Endothelial cell of umbilical vein (primary cell): ENCODE results near the gene PTPN2. TPM values are rescaled to one million over a fixed set of nuclear protein-coding genes. Genes with fewer than 3 reads are reported as not detected.

Experiments
- BruUV-seq: library from RNA; stranded (reverse); fragments of 400-500 nt; replicated peaks from 2 replicates; lab custom pipeline; 2021; lab: Mats Ljungman, UMichigan
- CTCF ChIA-PET: fragments of 300-600, 350-600 bp; sonication (Branson Sonifier 250); formaldehyde crosslinking; loops from one replicate; lab custom pipeline; 2021; ENCODE audit warnings: antibody characterized with exemption, inconsistent platforms; lab: Charles Lee
- POLR2A ChIA-PET: fragments of 300-600, 350-600 bp; sonication (Branson Sonifier 250); formaldehyde crosslinking; loops from one replicate; lab custom pipeline; 2021; ENCODE audit warnings: antibody characterized with exemption, inconsistent platforms; lab: Charles Lee
- DNase-seq: peaks from one replicate; pipeline ENCODE4 v3.0.0-alpha.2; 2011; ENCODE audit warnings: low read depth, low spot score
- FAIRE-seq: peaks from 2 replicates; lab custom pipeline; 2011; peaks lifted over from hg19 to GRCh38; lab: Jason Lieb, UNC
- H2AFZ ChIP-seq: 2 replicates; pipeline ENCODE4 v1.6.0; 2012; ENCODE audit warnings: low read depth, low read length, control low read depth, inconsistent platforms
- H3K27ac ChIP-seq: 2 replicates; pipeline ENCODE4 v1.5.1; 2011; ENCODE audit warnings: low read depth, mild to moderate bottlenecking, control low read depth, low read length, moderate library complexity; ENCODE audit not compliant: insufficient read depth
- H3K27me3 ChIP-seq, 2 experiments: 2 replicates each; pipeline versions ENCODE4 v1.6.0 to v1.6.1; 2011; ENCODE audit warnings: low read length in 2 of 2, mixed read lengths in 1 of 2; ENCODE audit not compliant: control insufficient read depth in 2 of 2, insufficient read depth in 2 of 2
- H3K36me3 ChIP-seq, 2 experiments: 2 replicates in 1 of 2; 3 replicates in 1 of 2; pipeline ENCODE4 v1.5.1; 2011; ENCODE audit warnings: low read length in 2 of 2, mild to moderate bottlenecking in 1 of 2, moderate library complexity in 1 of 2; ENCODE audit not compliant: control insufficient read depth in 2 of 2, insufficient read depth in 2 of 2; ENCODE audit errors: extremely low read depth in 1 of 2
- H3K4me1 ChIP-seq: 3 replicates; pipeline ENCODE4 v1.5.1; 2011; ENCODE audit warnings: mild to moderate bottlenecking, low read length; ENCODE audit not compliant: control insufficient read depth, insufficient read depth; ENCODE audit errors: extremely low read depth
- H3K4me2 ChIP-seq: 2 replicates; pipeline ENCODE4 v1.6.1; 2011; ENCODE audit warnings: low read length, control low read depth, mixed read lengths; ENCODE audit not compliant: insufficient read depth
- H3K4me3 ChIP-seq, 3 experiments: fragments of 200-600 bp in 1 of 3; sonication (generic), shearing (Covaris generic) in 1 of 3; replicated peaks in 1 of 3; 2 replicates each; pipeline ENCODE4 v1.5.1; 2011 to 2016; ENCODE audit warnings: control low read depth in 3 of 3, low read length in 3 of 3, mild to moderate bottlenecking in 2 of 3, inconsistent platforms in 1 of 3, low read depth in 1 of 3, moderate library complexity in 1 of 3; ENCODE audit not compliant: insufficient read depth in 1 of 3
- H3K79me2 ChIP-seq: 2 replicates; pipeline ENCODE4 v1.6.0; 2012; ENCODE audit warnings: low read length, inconsistent platforms; ENCODE audit not compliant: control insufficient read depth, insufficient read depth
- H3K9ac ChIP-seq: replicated peaks from 2 replicates; pipeline ENCODE3; 2011; ENCODE audit warnings: low read length, control low read depth; ENCODE audit not compliant: insufficient read depth; ENCODE audit errors: extremely low read depth
- H3K9me1 ChIP-seq: replicated peaks from 3 replicates; pipeline ENCODE4 v1.6.0; 2011; ENCODE audit warnings: mild to moderate bottlenecking, low read length; ENCODE audit not compliant: control insufficient read depth, insufficient read depth; ENCODE audit errors: extremely low read depth
- H3K9me3 ChIP-seq: replicated peaks from 2 replicates; pipeline ENCODE4 v1.5.1; 2012; ENCODE audit warnings: low read length, inconsistent platforms; ENCODE audit not compliant: control insufficient read depth, insufficient read depth
- H4K20me1 ChIP-seq: replicated peaks from 2 replicates; pipeline ENCODE3; 2011; ENCODE audit warnings: mild to moderate bottlenecking, low read length; ENCODE audit not compliant: control insufficient read depth, insufficient read depth; ENCODE audit errors: extremely low read depth
- EZH2 ChIP-seq: IDR thresholded peaks from 2 replicates; pipeline ENCODE4 v1.6.1; 2012; ENCODE audit warnings: borderline replicate concordance, low read depth, mild to moderate bottlenecking, moderate library complexity, low read length, inconsistent platforms; ENCODE audit not compliant: severe bottlenecking
- FOS ChIP-seq: IDR thresholded peaks from 2 replicates; pipeline ENCODE4 v1.6.1; 2011; ENCODE audit warnings: mild to moderate bottlenecking, low read length, moderate library complexity, borderline replicate concordance; ENCODE audit not compliant: insufficient read depth
- GATA2 ChIP-seq: IDR thresholded peaks from 2 replicates; pipeline ENCODE4 v1.7.0; 2011; ENCODE audit warnings: low read depth, mild to moderate bottlenecking, moderate library complexity, mixed read lengths, low read length; ENCODE audit not compliant: insufficient read length, insufficient read depth
- JUN ChIP-seq: IDR thresholded peaks from 2 replicates; pipeline ENCODE4 v1.6.1; 2011; ENCODE audit warnings: borderline replicate concordance, low read depth; ENCODE audit not compliant: insufficient read length, insufficient read depth
- MYC ChIP-seq: IDR thresholded peaks from one replicate; pipeline ENCODE4 v1.6.1; 2011; ENCODE audit warnings: mild to moderate bottlenecking, low read depth, low read length
- POLR2A ChIP-seq: IDR thresholded peaks from 2 replicates; pipeline ENCODE4 v1.6.1; 2012; ENCODE audit warnings: low read depth, mild to moderate bottlenecking, control low read depth, low read length
- POLR2AphosphoS5 ChIP-seq: IDR thresholded peaks from 2 replicates; pipeline ENCODE4 v1.6.1; 2012; ENCODE audit warnings: low read depth, mild to moderate bottlenecking, control low read depth, low read length, moderate library complexity; ENCODE audit not compliant: insufficient read depth
- dilution Hi-C: fragments of 300-500 bp; cut with MboI; formaldehyde crosslinking; loops from one replicate; pipeline ENCODE4 v1.15.0; 2019; ENCODE audit warnings: low sequenced_read_pairs; ENCODE audit not compliant: extremely low pct_ligation_motif_present
- intact Hi-C: fragments of 100-400 bp; cut with micrococcal nuclease; formaldehyde crosslinking; loops from one replicate; pipeline ENCODE4 v1.10.0; 2022
- polyA plus RNA-seq, 4 experiments: library from polyadenylated mRNA; depleted of rRNA in 3 of 4; stranded (reverse) in 3 of 4; unstranded in 1 of 4; fragments of >200 nt; gene quantifications; 2 replicates each; pipeline versions ENCODE4 v1.2.1 to v1.2.3, GENCODE V29; 2011 to 2012; ENCODE audit warnings: missing spikeins in 1 of 4
- total RNA-seq: library from RNA; stranded (reverse); gene quantifications from 2 replicates; pipeline ENCODE4 v1.2.3, GENCODE V29; 2021
- TF ChIP-seq, protein P1 (sequence below): IDR thresholded peaks from 2 replicates; pipeline ENCODE4 v1.6.1; 2011; ENCODE audit not compliant: insufficient read depth, insufficient read length
- TF ChIP-seq, protein P2 (sequence below), 2 donors: IDR thresholded peaks; 1 replicate in 1 of 2; 2 replicates in 1 of 2; pipeline ENCODE4 v1.5.1; 2011; ENCODE audit warnings: low read length in 2 of 2, mild to moderate bottlenecking in 2 of 2, moderate library complexity in 2 of 2, control low read depth in 1 of 2, inconsistent platforms in 1 of 2, low read depth in 1 of 2; ENCODE audit not compliant: insufficient read depth in 1 of 2; ENCODE audit errors: extremely low read depth in 1 of 2

Gene PTPN2
- total and polyA plus RNA-seq, 2 donors (not counting 3 experiments of a cell fraction or from before 2014, with no cell fraction given) = 8.2 to 20.9 TPM

DNA sequence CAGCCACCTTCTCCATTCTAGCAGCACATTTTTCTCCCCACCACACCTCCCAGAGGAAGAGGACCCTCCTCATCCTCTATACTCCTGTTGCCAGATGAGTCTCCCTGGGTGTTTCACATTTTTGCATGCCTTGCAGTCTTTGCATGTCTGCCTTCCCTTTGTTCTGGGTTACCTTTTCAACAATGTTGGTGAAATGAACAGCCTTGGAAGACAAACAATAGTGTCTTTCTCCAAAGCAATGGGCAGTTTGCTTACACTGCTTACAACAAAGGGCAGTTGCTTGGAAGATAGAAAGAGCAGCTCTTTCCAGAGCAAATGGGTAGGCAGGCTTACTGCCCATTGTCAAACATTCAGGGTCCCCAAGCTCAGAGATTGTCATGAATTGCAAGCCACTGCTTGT, 49.3 kb upstream of the PTPN2 start:
- intact Hi-C loops (no loop called here), dilution Hi-C loops (no loop called here)
- H3K9me1 ChIP-seq = no peaks in the 10 kb centered on the region
- peaks cover 3 to 6% of the 10 kb centered on the region in 2 experiments for H3K27me3 ChIP-seq
- ChIA-PET CTCF (interaction anchor here (1.1 to 4.0 kb wide), 9 partner anchors 18 to 209 kb away, joined by 3 to 124 read pairs (median 11); partner anchors contain the start of gene CEP192), POLR2A (no interaction called here)
- no peaks in the 10 kb centered on the region for H3K79me2 ChIP-seq
- no peaks in the 10 kb centered on the region for H3K4me1 ChIP-seq
- no peak overlapping the region for H3K4me3 ChIP-seq
- DNase-seq = no peak
- H3K27ac ChIP-seq = no peak overlapping the region
- H3K9ac ChIP-seq = no peak overlapping the region
- FAIRE-seq = no peak
- no peak for TF ChIP-seq EZH2
- TF ChIP-seq FOS = no peak
- TF ChIP-seq, protein P1, sequence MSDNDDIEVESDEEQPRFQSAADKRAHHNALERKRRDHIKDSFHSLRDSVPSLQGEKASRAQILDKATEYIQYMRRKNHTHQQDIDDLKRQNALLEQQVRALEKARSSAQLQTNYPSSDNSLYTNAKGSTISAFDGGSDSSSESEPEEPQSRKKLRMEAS = no peak
- no peak for TF ChIP-seq JUN
- TF ChIP-seq POLR2A = no peak
- TF ChIP-seq, protein P2, sequence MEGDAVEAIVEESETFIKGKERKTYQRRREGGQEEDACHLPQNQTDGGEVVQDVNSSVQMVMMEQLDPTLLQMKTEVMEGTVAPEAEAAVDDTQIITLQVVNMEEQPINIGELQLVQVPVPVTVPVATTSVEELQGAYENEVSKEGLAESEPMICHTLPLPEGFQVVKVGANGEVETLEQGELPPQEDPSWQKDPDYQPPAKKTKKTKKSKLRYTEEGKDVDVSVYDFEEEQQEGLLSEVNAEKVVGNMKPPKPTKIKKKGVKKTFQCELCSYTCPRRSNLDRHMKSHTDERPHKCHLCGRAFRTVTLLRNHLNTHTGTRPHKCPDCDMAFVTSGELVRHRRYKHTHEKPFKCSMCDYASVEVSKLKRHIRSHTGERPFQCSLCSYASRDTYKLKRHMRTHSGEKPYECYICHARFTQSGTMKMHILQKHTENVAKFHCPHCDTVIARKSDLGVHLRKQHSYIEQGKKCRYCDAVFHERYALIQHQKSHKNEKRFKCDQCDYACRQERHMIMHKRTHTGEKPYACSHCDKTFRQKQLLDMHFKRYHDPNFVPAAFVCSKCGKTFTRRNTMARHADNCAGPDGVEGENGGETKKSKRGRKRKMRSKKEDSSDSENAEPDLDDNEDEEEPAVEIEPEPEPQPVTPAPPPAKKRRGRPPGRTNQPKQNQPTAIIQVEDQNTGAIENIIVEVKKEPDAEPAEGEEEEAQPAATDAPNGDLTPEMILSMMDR (IDR thresholded peaks at IDR 0.05; ENCODE audit: extremely low read depth in 1 of 2, insufficient read depth in 1 of 2, low read depth in 1 of 2, low read length in 2 of 2) = no peak
- no peak for TF ChIP-seq POLR2AphosphoS5
- no peak for TF ChIP-seq GATA2
- no peak for TF ChIP-seq MYC
- no peaks in the 10 kb centered on the region for H3K9me3 ChIP-seq
- no TSS peak for BruUV-seq
- H3K4me2 ChIP-seq = no peak overlapping the region
- no peaks in the 10 kb centered on the region for H3K36me3 ChIP-seq
- H4K20me1 ChIP-seq = no peaks in the 10 kb centered on the region
- no peak overlapping the region for H2AFZ ChIP-seq
